ENCODE measurements around the gene PLXNB2. TPM values are rescaled to one million over a fixed set of nuclear protein-coding genes. Genes with fewer than 3 reads are reported as not detected.

Gene PLXNB2
- total RNA-seq, 1 experiment from 2014 or later = 155 TPM

DNA sequence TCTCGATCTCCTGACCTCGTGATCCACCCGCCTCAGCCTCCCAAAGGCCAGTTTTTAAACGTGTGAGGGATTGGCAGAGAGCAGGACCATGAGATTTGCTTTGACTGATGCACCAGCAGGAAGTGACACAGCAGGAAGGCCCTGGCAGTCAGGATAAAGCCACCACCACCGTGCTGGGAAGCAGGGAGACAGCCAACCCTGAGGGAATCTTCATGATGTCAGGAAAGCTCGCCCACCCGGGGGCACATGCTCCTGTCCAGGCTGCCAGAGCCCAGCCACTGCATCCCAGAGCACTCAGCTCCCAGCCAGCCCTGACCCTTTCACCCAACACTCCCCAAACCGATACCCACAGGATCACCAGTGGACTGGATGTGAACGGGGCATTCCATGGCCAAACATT, 68.7 kb downstream of the PLXNB2 start:
- DNase-seq (ENCODE audit: low spot score) = no peak
- Histone ChIP-seq H3K4me1 (ENCODE audit: insufficient read depth, low read length, poor library complexity, severe bottlenecking) (no peaks in the 10 kb centered on the region), H3K27me3 (replicated peaks; ENCODE audit: insufficient read depth, low read depth, low read length, poor library complexity) (no peaks in the 10 kb centered on the region), H3K4me3 (ENCODE audit: low read depth, low read length, poor library complexity, severe bottlenecking) (no peak overlapping the region), H3K27ac (ENCODE audit: low read depth, low read length, poor library complexity, severe bottlenecking) (no peak overlapping the region), H3K36me3 (ENCODE audit: insufficient read depth, low read length, poor library complexity, severe bottlenecking) (peaks cover 3% of the 10 kb centered on the region), H3K9me3 (ENCODE audit: low read depth, low read length, poor library complexity, severe bottlenecking) (no peaks in the 10 kb centered on the region)
- intact Hi-C loops (cut with micrococcal nuclease; ENCODE audit: unreplicated experiment) = no loop called here
- ChIA-PET POLR2A (ENCODE audit: low non-redundant PET) (no interaction called here), CTCF (no interaction called here)
- TF ChIP-seq EZH2 (IDR thresholded peaks at IDR 0.05; ENCODE audit: borderline replicate concordance, low read depth, low read length, poor library complexity, severe bottlenecking) = no peak
- no TSS peak for BruUV-seq (replicated peaks)

DNA sequence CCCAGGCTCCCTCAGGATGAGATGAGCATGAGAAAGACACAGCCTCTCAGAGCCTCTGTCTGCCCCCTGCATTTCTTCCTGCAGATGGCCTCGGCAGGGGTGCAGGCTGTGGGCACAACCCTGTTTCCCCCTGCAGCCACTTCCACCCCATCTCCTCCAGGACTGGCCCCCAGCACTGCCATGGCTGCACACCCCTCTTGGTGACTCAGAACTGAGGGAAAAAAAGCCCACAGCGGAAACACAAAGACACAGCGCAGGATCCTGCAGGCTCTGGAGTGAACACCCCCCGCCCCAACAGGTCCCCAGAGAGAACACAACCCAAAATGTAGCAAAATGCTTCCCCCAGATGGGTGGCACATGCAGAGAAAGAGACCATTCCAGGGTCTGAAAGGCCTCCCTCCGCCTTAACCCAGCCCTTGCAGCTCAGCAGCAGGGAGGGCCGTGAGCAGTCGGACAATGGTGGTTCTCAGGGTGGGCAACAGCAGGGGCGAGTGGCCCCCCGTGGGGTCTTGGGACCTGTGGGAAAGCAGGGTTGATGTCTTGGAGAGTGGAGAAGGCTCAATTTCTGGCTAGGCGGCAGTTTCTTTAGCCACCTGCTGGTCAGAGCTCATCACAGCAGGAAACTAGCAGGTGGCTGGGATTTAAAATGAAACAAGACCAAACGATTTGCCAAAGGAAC, 70.6 kb downstream of the PLXNB2 start:
- no peaks in the 10 kb centered on the region for H3K27me3 ChIP-seq (replicated peaks; ENCODE audit: insufficient read depth, low read depth, low read length, poor library complexity)
- H3K27ac ChIP-seq (ENCODE audit: low read depth, low read length, poor library complexity, severe bottlenecking) = no peak overlapping the region
- POLR2A ChIA-PET (ENCODE audit: low non-redundant PET) = no interaction called here
- H3K9me3 ChIP-seq (ENCODE audit: low read depth, low read length, poor library complexity, severe bottlenecking) = no peaks in the 10 kb centered on the region
- H3K4me3 ChIP-seq (ENCODE audit: low read depth, low read length, poor library complexity, severe bottlenecking) = no peak overlapping the region
- TF ChIP-seq EZH2 (IDR thresholded peaks at IDR 0.05; ENCODE audit: borderline replicate concordance, low read depth, low read length, poor library complexity, severe bottlenecking) = no peak
- TF ChIP-seq, protein P1, sequence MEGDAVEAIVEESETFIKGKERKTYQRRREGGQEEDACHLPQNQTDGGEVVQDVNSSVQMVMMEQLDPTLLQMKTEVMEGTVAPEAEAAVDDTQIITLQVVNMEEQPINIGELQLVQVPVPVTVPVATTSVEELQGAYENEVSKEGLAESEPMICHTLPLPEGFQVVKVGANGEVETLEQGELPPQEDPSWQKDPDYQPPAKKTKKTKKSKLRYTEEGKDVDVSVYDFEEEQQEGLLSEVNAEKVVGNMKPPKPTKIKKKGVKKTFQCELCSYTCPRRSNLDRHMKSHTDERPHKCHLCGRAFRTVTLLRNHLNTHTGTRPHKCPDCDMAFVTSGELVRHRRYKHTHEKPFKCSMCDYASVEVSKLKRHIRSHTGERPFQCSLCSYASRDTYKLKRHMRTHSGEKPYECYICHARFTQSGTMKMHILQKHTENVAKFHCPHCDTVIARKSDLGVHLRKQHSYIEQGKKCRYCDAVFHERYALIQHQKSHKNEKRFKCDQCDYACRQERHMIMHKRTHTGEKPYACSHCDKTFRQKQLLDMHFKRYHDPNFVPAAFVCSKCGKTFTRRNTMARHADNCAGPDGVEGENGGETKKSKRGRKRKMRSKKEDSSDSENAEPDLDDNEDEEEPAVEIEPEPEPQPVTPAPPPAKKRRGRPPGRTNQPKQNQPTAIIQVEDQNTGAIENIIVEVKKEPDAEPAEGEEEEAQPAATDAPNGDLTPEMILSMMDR (conservative IDR thresholded peaks at IDR 0.05; ENCODE audit: low read depth, low read length) = peak; percentile 57
- intact Hi-C loops (cut with micrococcal nuclease; ENCODE audit: unreplicated experiment) = no loop called here
- peaks cover 3% of the 10 kb centered on the region for H3K36me3 ChIP-seq (ENCODE audit: insufficient read depth, low read length, poor library complexity, severe bottlenecking)
- no peaks in the 10 kb centered on the region for H3K4me1 ChIP-seq (ENCODE audit: insufficient read depth, low read length, poor library complexity, severe bottlenecking)
- CTCF ChIA-PET = no interaction called here
- no TSS peak for BruUV-seq (replicated peaks)
- DNase-seq (ENCODE audit: low spot score) = no peak

- CTCF ChIA-PET = no interaction called here
- no TSS peak for BruUV-seq (replicated peaks)
- Histone ChIP-seq H3K27ac (ENCODE audit: low read depth, low read length, poor library complexity, severe bottlenecking) (no peak overlapping the region), H3K9me3 (ENCODE audit: low read depth, low read length, poor library complexity, severe bottlenecking) (no peaks in the 10 kb centered on the region), H3K36me3 (ENCODE audit: insufficient read depth, low read length, poor library complexity, severe bottlenecking) (peaks cover 3% of the 10 kb centered on the region), H3K4me1 (ENCODE audit: insufficient read depth, low read length, poor library complexity, severe bottlenecking) (no peaks in the 10 kb centered on the region), H3K27me3 (replicated peaks; ENCODE audit: insufficient read depth, low read depth, low read length, poor library complexity) (no peaks in the 10 kb centered on the region), H3K4me3 (ENCODE audit: low read depth, low read length, poor library complexity, severe bottlenecking) (no peak overlapping the region)
- intact Hi-C loops (cut with micrococcal nuclease; ENCODE audit: unreplicated experiment) = no loop called here
- POLR2A ChIA-PET (ENCODE audit: low non-redundant PET) = no interaction called here
- DNase-seq (ENCODE audit: low spot score) = no peak
- no peak for TF ChIP-seq EZH2 (IDR thresholded peaks at IDR 0.05; ENCODE audit: borderline replicate concordance, low read depth, low read length, poor library complexity, severe bottlenecking)
Observed at GRCh38 chr22:50233223-50233622, 74.2 kb downstream of the PLXNB2 start.

DNA sequence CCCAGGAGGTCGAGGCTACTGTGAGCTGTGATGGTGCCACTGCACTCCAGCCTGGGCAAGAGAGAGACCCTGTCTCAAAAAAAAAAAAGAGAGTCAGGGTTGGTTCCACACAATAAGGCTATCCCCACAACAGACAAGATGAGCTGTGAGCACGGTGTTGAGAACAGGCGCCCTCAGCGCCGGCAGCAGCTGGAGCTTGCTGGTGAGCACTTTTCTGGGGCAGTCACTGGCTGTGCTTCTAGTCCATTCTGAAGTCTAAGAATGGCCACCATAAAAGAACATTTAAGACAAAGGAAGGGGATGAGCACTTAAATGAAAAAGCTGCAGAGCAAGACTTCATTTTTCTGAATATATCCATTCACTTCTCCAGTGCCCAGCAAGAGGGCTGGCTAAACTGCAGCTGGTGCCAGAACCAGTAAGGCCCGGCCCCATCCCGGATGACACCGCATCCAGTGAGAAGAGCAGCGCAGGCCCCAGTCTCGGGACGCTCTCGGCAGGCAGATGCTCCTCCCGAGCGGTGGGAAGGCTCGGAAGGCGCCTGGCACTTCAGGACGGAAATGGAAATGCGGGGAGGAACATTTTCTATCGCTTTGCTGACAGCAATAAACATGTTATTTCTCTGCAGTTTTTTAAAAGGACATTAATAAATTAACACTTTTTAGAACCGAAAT, 74.8 kb downstream of the PLXNB2 start:
- ChIA-PET CTCF (no interaction called here), POLR2A (ENCODE audit: low non-redundant PET) (no interaction called here)
- H3K36me3 ChIP-seq (ENCODE audit: insufficient read depth, low read length, poor library complexity, severe bottlenecking) = peaks cover 3% of the 10 kb centered on the region

More for the DNA sequence above, 74.8 kb downstream of the PLXNB2 start:
- Histone ChIP-seq H3K4me1 (ENCODE audit: insufficient read depth, low read length, poor library complexity, severe bottlenecking) (no peaks in the 10 kb centered on the region), H3K9me3 (ENCODE audit: low read depth, low read length, poor library complexity, severe bottlenecking) (no peaks in the 10 kb centered on the region), H3K27ac (ENCODE audit: low read depth, low read length, poor library complexity, severe bottlenecking) (no peak overlapping the region), H3K4me3 (ENCODE audit: low read depth, low read length, poor library complexity, severe bottlenecking) (no peak overlapping the region), H3K27me3 (replicated peaks; ENCODE audit: insufficient read depth, low read depth, low read length, poor library complexity) (no peaks in the 10 kb centered on the region)
- intact Hi-C loops (cut with micrococcal nuclease; ENCODE audit: unreplicated experiment) = no loop called here
- no TSS peak for BruUV-seq (replicated peaks)
- no peak for DNase-seq (ENCODE audit: low spot score)
- TF ChIP-seq EZH2 (IDR thresholded peaks at IDR 0.05; ENCODE audit: borderline replicate concordance, low read depth, low read length, poor library complexity, severe bottlenecking) = no peak
- TF ChIP-seq, protein P1 (conservative IDR thresholded peaks at IDR 0.05; ENCODE audit: low read depth, low read length) = no peak

Data from A673 (cell line).